ENCODE data around the gene CDKAL1. TPM values are rescaled to one million over a fixed set of nuclear protein-coding genes. Genes with fewer than 3 reads are reported as not detected.
"Not testable (repeated sequence)": the region's sequence is repeated elsewhere in the genome, so short reads cannot be mapped to it uniquely, and the experiment has no call there.

The CDKAL1 gene
- polyA plus RNA-seq, 12 donors = 10.0 to 17.3 (median 14.8) TPM; not detected in 1

GRCh38 chr6:20632696-20633095 lies 98.4 kb downstream of the CDKAL1 start:
- DNase-seq = no peak

- no peak for DNase-seq
Measured at GRCh38 chr6:20633566-20634340, 99.5 kb downstream of the CDKAL1 start.

GRCh38 chr6:20639161-20639560 lies 104.9 kb downstream of the CDKAL1 start:
- no peak for DNase-seq

- no peak for DNase-seq
Measured at GRCh38 chr6:20640181-20640580, 105.9 kb downstream of the CDKAL1 start.

GRCh38 chr6:20642441-20642840 lies 108.2 kb downstream of the CDKAL1 start:
- no peak for DNase-seq

GRCh38 chr6:20644667-20645370 lies 110.6 kb downstream of the CDKAL1 start:
- DNase-seq = no peak

- not testable (repeated sequence) for DNase-seq
Measured at GRCh38 chr6:20645572-20645971, 111.3 kb downstream of the CDKAL1 start.

- no peak for DNase-seq
Measured at GRCh38 chr6:20647585-20647984, 113.3 kb downstream of the CDKAL1 start.

GRCh38 chr6:20649696-20650470 lies 115.6 kb downstream of the CDKAL1 start:
- not testable (repeated sequence) for DNase-seq

GRCh38 chr6:20652299-20653084 lies 118.2 kb downstream of the CDKAL1 start:
- DNase-seq = no peak

- DNase-seq = no peak
Measured at GRCh38 chr6:20653085-20653479, 118.8 kb downstream of the CDKAL1 start.

GRCh38 chr6:20655317-20655716 lies 121.1 kb downstream of the CDKAL1 start:
- DNase-seq = no peak

GRCh38 chr6:20657274-20657800 lies 123.1 kb downstream of the CDKAL1 start:
- DNase-seq = no peak

GRCh38 chr6:20658053-20658452 lies 123.8 kb downstream of the CDKAL1 start:
- DNase-seq = no peak

GRCh38 chr6:20658516-20658915 lies 124.3 kb downstream of the CDKAL1 start:
- DNase-seq = no peak

GRCh38 chr6:20660534-20660933 lies 126.3 kb downstream of the CDKAL1 start:
- no peak for DNase-seq

- DNase-seq = peak; percentile 2
Measured at GRCh38 chr6:20661721-20662120, 127.5 kb downstream of the CDKAL1 start.

- DNase-seq = no peak
Measured at GRCh38 chr6:20664250-20664649, 130.0 kb downstream of the CDKAL1 start.

- no peak for DNase-seq
Measured at GRCh38 chr6:20665290-20665689, 131.0 kb downstream of the CDKAL1 start.

- DNase-seq = no peak
Measured at GRCh38 chr6:20669571-20670314, 135.5 kb downstream of the CDKAL1 start.

- no peak for DNase-seq
Measured at GRCh38 chr6:20670750-20671149, 136.5 kb downstream of the CDKAL1 start.
